HepG2 (cell line): ENCODE data around the gene RUSF1. TPM values are rescaled to one million over a fixed set of nuclear protein-coding genes. Genes with fewer than 3 reads are reported as not detected.

Experiments
- HNF1A ChIP-seq, 2 experiments: sonication (generic) in 1 of 2; formaldehyde crosslinking in 1 of 2; IDR thresholded peaks; 2 replicates each; pipeline versions ENCODE4 v1.4.0 to v1.6.1; 2016 to 2020; ENCODE audit warnings: borderline replicate concordance in 1 of 2, low read depth in 1 of 2, mild to moderate bottlenecking in 1 of 2, missing genetic modification reagents in 1 of 2
- HOXA3 ChIP-seq: sonication (generic); formaldehyde crosslinking; IDR thresholded peaks from 2 replicates; pipeline ENCODE4 v1.5.0; 2020; ENCODE audit warnings: missing genetic modification reagents
- KDM5A ChIP-seq: fragments of 200-600 bp; sonication (generic); IDR thresholded peaks from 2 replicates; pipeline ENCODE4 v1.7.0; 2018; ENCODE audit warnings: antibody characterized with exemption, mild to moderate bottlenecking, low read length, borderline replicate concordance
- NR2C2 ChIP-seq: sonication (generic); formaldehyde crosslinking; IDR thresholded peaks from 2 replicates; pipeline ENCODE4 v1.4.0; 2020; ENCODE audit warnings: missing genetic modification reagents, mild to moderate bottlenecking, moderate library complexity, borderline replicate concordance
- ZNF160 ChIP-seq: sonication (generic); formaldehyde crosslinking; IDR thresholded peaks from 2 replicates; pipeline ENCODE4 v1.8.0; 2022; ENCODE audit warnings: mild to moderate bottlenecking, inconsistent platforms, missing genetic modification reagents
- ZNF605 ChIP-seq: sonication (generic); formaldehyde crosslinking; IDR thresholded peaks from 2 replicates; pipeline ENCODE4 v1.8.0; 2022; ENCODE audit warnings: mild to moderate bottlenecking, missing genetic modification reagents
- polyA plus RNA-seq, 8 experiments: library from polyadenylated mRNA; depleted of rRNA in 3 of 8; stranded (reverse) in 7 of 8; unstranded in 1 of 8; fragments of >200 nt; fragmentation: Illumina TruSeq in 4 of 8; extraction: Trizol in 4 of 8; gene quantifications; 2 replicates each; pipeline versions ENCODE4 v1.2.1 to v1.2.3, GENCODE V29; 2011 to 2016; ENCODE audit warnings: low read depth in 4 of 8, missing spikeins in 1 of 8, mixed read lengths in 1 of 8; ENCODE audit not compliant: insufficient read depth in 1 of 8
- total RNA-seq, 5 experiments: library from RNA; depleted of rRNA; stranded (reverse); fragments of >200 nt; fragmentation: Illumina TruSeq; extraction: Trizol; gene quantifications; 2 replicates each; pipeline ENCODE4 v1.2.3, GENCODE V29; 2016; ENCODE audit warnings: low read depth in 1 of 5
- TF ChIP-seq, protein P1 (sequence below): IDR thresholded peaks from 2 replicates; pipeline ENCODE4 v1.4.0; 2020; ENCODE audit warnings: mild to moderate bottlenecking, missing genetic modification reagents

RUSF1 gene
- total and polyA plus RNA-seq, 2 of the 13 experiments (the other 11 are each of a cell fraction or from before 2014, with no cell fraction given) = 40.8 to 50.2 TPM

GRCh38 chr16:31478956-31479355 is 29.2 kb downstream of the RUSF1 start (continued):
- TF ChIP-seq, protein P1, sequence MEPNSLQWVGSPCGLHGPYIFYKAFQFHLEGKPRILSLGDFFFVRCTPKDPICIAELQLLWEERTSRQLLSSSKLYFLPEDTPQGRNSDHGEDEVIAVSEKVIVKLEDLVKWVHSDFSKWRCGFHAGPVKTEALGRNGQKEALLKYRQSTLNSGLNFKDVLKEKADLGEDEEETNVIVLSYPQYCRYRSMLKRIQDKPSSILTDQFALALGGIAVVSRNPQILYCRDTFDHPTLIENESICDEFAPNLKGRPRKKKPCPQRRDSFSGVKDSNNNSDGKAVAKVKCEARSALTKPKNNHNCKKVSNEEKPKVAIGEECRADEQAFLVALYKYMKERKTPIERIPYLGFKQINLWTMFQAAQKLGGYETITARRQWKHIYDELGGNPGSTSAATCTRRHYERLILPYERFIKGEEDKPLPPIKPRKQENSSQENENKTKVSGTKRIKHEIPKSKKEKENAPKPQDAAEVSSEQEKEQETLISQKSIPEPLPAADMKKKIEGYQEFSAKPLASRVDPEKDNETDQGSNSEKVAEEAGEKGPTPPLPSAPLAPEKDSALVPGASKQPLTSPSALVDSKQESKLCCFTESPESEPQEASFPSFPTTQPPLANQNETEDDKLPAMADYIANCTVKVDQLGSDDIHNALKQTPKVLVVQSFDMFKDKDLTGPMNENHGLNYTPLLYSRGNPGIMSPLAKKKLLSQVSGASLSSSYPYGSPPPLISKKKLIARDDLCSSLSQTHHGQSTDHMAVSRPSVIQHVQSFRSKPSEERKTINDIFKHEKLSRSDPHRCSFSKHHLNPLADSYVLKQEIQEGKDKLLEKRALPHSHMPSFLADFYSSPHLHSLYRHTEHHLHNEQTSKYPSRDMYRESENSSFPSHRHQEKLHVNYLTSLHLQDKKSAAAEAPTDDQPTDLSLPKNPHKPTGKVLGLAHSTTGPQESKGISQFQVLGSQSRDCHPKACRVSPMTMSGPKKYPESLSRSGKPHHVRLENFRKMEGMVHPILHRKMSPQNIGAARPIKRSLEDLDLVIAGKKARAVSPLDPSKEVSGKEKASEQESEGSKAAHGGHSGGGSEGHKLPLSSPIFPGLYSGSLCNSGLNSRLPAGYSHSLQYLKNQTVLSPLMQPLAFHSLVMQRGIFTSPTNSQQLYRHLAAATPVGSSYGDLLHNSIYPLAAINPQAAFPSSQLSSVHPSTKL (CRISPR knock-in tag) = no peak
- TF ChIP-seq NR2C2 (CRISPR knock-in tag) (no peak), HOXA3 (no peak), HNF1A (IDR thresholded peaks at IDR 0.05; ENCODE audit: low read depth) (no peak), HNF1A (CRISPR knock-in tag; IDR thresholded peaks at IDR 0.05; ENCODE audit: borderline replicate concordance) (no peak), KDM5A (no peak), ZNF605 (0 out of 2 replicates have a peak, but pooled peaks have one; percentile 30), ZNF160 (CRISPR knock-in tag) (no peak)
